ENCODE measurements around the gene POU3F1.

The POU3F1 gene

DNA sequence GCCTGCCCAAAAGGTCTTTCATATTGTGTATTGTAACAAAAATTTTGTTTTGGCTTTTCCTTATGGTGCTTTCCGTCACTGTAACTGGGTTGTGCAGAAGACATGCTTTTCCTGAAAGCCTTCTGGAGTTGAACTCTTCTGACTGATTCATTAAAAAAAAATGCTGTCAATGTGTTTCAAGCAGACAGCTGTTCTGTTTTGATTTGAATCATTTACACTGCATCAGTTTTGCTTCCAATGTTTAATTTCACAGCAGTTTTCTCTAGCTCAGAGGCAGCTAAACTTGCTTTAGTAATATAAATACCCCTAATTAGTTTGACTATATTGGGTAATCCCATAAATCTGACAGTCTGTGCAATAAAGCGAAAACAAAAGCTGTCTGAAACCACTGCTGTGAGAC lies 26.2 kb downstream of the POU3F1 start:
- no peak overlapping the region for H3K27ac ChIP-seq (ENCODE audit: low read length)
- H3K4me2 ChIP-seq (ENCODE audit: low read length) = no peak overlapping the region
- no peak overlapping the region for H3K9ac ChIP-seq (ENCODE audit: low read length)
- TF ChIP-seq, protein P1, sequence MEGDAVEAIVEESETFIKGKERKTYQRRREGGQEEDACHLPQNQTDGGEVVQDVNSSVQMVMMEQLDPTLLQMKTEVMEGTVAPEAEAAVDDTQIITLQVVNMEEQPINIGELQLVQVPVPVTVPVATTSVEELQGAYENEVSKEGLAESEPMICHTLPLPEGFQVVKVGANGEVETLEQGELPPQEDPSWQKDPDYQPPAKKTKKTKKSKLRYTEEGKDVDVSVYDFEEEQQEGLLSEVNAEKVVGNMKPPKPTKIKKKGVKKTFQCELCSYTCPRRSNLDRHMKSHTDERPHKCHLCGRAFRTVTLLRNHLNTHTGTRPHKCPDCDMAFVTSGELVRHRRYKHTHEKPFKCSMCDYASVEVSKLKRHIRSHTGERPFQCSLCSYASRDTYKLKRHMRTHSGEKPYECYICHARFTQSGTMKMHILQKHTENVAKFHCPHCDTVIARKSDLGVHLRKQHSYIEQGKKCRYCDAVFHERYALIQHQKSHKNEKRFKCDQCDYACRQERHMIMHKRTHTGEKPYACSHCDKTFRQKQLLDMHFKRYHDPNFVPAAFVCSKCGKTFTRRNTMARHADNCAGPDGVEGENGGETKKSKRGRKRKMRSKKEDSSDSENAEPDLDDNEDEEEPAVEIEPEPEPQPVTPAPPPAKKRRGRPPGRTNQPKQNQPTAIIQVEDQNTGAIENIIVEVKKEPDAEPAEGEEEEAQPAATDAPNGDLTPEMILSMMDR (IDR thresholded peaks at IDR 0.05; ENCODE audit: low read depth, low read length) = no peak
- no peak for TF ChIP-seq EZH2phosphoT487 (IDR thresholded peaks at IDR 0.05; ENCODE audit: low read depth)
- H3K27me3 ChIP-seq (ENCODE audit: low read depth, low read length) = no peaks in the 10 kb centered on the region
- H2AFZ ChIP-seq (ENCODE audit: low read depth, low read length) = no peak overlapping the region
- no peaks in the 10 kb centered on the region for H4K20me1 ChIP-seq (ENCODE audit: insufficient read depth, low read length)
- H3K36me3 ChIP-seq (replicated peaks; ENCODE audit: low read depth, low read length) = peaks cover 32% of the 10 kb centered on the region
- no peak overlapping the region for H3K4me3 ChIP-seq (ENCODE audit: low read length)
- peaks cover 24% of the 10 kb centered on the region for H3K4me1 ChIP-seq (ENCODE audit: low read length)
- peaks cover 33% of the 10 kb centered on the region for H3K79me2 ChIP-seq (ENCODE audit: low read length)
- H3K9me3 ChIP-seq (ENCODE audit: insufficient read depth, low read length) = no peaks in the 10 kb centered on the region

- Histone ChIP-seq H3K4me2 (ENCODE audit: low read length) (no peak overlapping the region), H3K9ac (ENCODE audit: low read length) (no peak overlapping the region), H3K27ac (ENCODE audit: low read length) (no peak overlapping the region), H3K4me1 (ENCODE audit: low read length) (peaks cover 23% of the 10 kb centered on the region), H3K4me3 (ENCODE audit: low read length) (no peak overlapping the region), H4K20me1 (ENCODE audit: insufficient read depth, low read length) (no peaks in the 10 kb centered on the region), H3K9me3 (ENCODE audit: insufficient read depth, low read length) (no peaks in the 10 kb centered on the region), H2AFZ (ENCODE audit: low read depth, low read length) (no peak overlapping the region), H3K79me2 (ENCODE audit: low read length) (peaks cover 41% of the 10 kb centered on the region), H3K27me3 (ENCODE audit: low read depth, low read length) (no peaks in the 10 kb centered on the region), H3K36me3 (replicated peaks; ENCODE audit: low read depth, low read length) (peaks cover 25% of the 10 kb centered on the region)
- no peak for TF ChIP-seq EZH2phosphoT487 (IDR thresholded peaks at IDR 0.05; ENCODE audit: low read depth)
- TF ChIP-seq, protein P1 (IDR thresholded peaks at IDR 0.05; ENCODE audit: low read depth, low read length) = peak; percentile 57
Observed at GRCh38 chr1:38018864-38019343, 27.7 kb downstream of the POU3F1 start.

DNA sequence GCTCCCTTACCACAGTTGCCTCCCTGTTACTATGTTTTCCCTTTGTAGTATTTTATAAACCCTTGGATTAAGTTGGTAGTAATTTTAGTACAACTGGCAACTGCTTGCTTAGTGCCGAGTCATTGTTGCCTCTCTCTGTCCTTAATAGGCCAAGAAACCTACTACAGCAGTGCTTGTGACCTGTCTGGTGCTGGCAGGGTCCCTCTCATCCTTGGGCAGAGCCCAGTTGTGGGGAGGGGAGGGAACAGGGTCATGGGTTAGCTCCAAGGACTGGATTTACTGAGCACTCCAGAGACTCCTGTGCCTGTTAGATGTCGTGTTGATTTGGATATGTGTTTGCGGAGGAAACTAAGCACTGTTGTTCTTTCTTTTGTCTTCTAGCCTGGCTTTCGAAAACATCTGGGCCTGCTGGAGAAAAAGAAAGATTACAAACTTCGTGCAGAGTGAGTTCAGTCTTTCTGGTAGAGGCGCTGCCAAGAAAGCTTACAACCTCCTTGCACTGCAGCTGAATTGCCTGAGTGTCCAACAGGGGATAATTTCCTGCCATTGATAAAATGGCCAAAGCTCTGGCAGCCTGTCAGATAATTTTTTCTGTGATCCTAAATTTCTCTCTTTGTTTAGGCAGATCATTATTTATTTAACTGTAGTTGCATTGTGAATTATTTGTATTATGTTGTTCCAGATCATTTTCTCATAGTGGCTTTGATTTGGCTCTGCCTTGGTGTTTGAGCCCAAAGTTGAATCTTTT lies 30.4 kb downstream of the POU3F1 start:
- Histone ChIP-seq H4K20me1 (ENCODE audit: insufficient read depth, low read length) (no peaks in the 10 kb centered on the region), H3K27ac (ENCODE audit: low read length) (no peak overlapping the region)

DNA sequence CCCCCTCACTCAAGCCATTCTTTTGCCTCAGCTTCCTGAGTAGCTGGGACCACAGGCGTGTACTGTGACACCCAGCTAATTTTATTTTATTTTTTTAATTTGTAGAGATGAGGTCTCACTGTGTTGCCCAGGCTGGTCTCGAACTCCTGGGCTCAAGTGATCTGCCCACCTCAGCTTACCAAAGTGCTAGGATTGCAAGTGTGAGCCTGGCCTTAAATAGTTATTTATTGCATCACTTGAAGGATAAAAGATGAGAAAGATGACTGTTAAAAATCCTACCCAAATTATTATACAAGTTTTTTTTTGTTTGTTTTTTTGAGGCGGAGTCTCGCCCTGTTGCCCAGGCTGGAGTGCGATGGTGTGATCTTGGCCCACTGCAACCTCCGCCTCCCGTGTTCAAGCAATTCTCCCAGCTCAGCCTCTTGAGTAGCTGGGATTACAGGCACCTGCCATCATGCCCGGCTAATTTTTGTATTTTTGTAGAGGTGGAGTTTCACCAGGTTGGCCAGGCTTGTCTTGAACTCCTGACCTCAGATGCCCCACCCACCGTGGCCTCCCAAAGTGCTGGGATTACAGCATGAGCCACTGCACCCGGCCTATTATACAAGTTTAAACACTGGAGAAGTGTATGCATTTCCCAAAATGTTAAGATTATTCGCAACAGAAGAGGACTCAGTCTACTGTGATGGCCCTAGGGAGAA lies 31.7 kb downstream of the POU3F1 start:
- Histone ChIP-seq H3K4me2 (ENCODE audit: low read length) (no peak overlapping the region), H3K9ac (ENCODE audit: low read length) (no peak overlapping the region), H3K79me2 (ENCODE audit: low read length) (peaks cover 53% of the 10 kb centered on the region), H3K4me3 (ENCODE audit: low read length) (no peak overlapping the region), H2AFZ (ENCODE audit: low read depth, low read length) (no peak overlapping the region), H3K4me1 (ENCODE audit: low read length) (peaks cover 13% of the 10 kb centered on the region), H3K36me3 (replicated peaks; ENCODE audit: low read depth, low read length) (peaks cover 11% of the 10 kb centered on the region), H3K27ac (ENCODE audit: low read length) (no peak overlapping the region), H4K20me1 (ENCODE audit: insufficient read depth, low read length) (no peaks in the 10 kb centered on the region), H3K27me3 (ENCODE audit: low read depth, low read length) (no peaks in the 10 kb centered on the region), H3K9me3 (ENCODE audit: insufficient read depth, low read length) (no peaks in the 10 kb centered on the region)
- TF ChIP-seq EZH2phosphoT487 (IDR thresholded peaks at IDR 0.05; ENCODE audit: low read depth) = no peak
- TF ChIP-seq, protein P1 (IDR thresholded peaks at IDR 0.05; ENCODE audit: low read depth, low read length) = no peak

More for the DNA sequence above, 30.4 kb downstream of the POU3F1 start:
- no peaks in the 10 kb centered on the region for H3K27me3 ChIP-seq (ENCODE audit: low read depth, low read length)
- TF ChIP-seq, protein P1 (IDR thresholded peaks at IDR 0.05; ENCODE audit: low read depth, low read length) = no peak
- TF ChIP-seq EZH2phosphoT487 (IDR thresholded peaks at IDR 0.05; ENCODE audit: low read depth) = no peak
- H2AFZ ChIP-seq (ENCODE audit: low read depth, low read length) = no peak overlapping the region
- peaks cover 53% of the 10 kb centered on the region for H3K79me2 ChIP-seq (ENCODE audit: low read length)
- H3K4me2 ChIP-seq (ENCODE audit: low read length) = no peak overlapping the region
- peaks cover 13% of the 10 kb centered on the region for H3K36me3 ChIP-seq (replicated peaks; ENCODE audit: low read depth, low read length)
- H3K4me1 ChIP-seq (ENCODE audit: low read length) = peaks cover 13% of the 10 kb centered on the region
- no peaks in the 10 kb centered on the region for H3K9me3 ChIP-seq (ENCODE audit: insufficient read depth, low read length)
- no peak overlapping the region for H3K4me3 ChIP-seq (ENCODE audit: low read length)
- H3K9ac ChIP-seq (ENCODE audit: low read length) = no peak overlapping the region

Measured in OCI-LY3 (cell line).